ENCODE data around the gene PPP1R9A.

Gene PPP1R9A

GRCh38 chr7:95320651-95321050 is 413.3 kb downstream of the PPP1R9A start:
- no peak for DNase-seq (ENCODE audit: low read depth)

GRCh38 chr7:95321720-95322119 is 414.3 kb downstream of the PPP1R9A start:
- DNase-seq (ENCODE audit: low read depth): no peak

DNA sequence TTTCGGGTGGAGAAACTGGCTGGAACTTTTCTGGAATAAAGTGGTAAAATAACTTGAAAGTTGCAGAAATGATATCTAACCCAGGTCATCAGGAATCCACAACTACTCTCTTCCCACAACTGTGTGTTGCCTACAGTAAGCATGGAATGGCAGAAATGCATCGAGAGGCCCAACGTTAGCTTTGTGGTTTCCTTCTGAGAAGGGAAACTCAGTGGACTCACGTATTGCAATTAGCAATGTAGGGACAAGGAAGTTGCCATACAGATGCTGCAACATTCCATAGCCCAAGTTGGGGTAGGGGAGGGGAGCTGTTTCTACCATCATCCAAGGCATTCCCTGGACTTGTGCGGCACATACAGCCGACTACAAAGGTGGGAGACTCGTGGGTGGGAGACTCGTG is 415.0 kb downstream of the PPP1R9A start:
- no peak for DNase-seq (ENCODE audit: low read depth)

- DNase-seq (ENCODE audit: low read depth): no peak
Measured at GRCh38 chr7:95322854-95323253, 415.5 kb downstream of the PPP1R9A start.

DNA sequence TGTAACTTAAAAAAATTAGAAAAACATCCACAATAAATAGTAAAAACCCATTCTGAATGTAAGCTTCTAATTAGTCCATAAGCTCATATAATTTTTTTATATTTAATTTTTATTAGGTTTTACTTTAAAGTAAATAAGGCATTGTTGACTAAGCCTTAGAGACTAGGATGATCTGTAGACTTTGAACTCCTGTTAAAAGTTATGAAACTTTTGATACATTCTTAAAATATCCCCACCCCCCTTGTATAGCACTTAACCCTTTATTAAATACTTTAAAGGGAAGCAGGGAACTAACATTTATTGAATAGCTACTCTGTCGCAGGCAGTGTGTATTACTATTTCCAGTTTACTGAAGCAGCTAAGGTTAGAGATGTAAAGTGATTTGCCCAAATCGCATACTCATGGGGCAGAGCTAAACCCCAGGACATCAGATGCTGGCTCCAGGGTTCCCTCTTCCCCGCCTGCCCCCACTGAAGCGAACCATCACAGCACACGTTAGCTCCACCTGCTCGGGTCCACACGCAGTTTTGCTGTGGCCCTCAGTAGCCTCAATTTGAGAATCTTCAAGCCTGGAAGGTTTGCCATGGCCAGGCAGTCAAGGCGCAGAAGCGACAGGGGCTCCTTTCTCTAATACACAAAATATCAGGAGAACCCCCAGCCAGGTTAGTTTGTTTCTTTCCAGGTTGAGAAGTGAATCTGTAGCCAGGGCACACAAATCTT is 416.2 kb downstream of the PPP1R9A start:
- no peak for DNase-seq (ENCODE audit: low read depth)

GRCh38 chr7:95324431-95324830 is 417.0 kb downstream of the PPP1R9A start, which contains the start of gene PON1:
TSS of gene PON1 (minus strand) at chr7:95324532. CDS start at chr7:95324475, 57 bp downstream.
- DNase-seq (ENCODE audit: low read depth): no peak

GRCh38 chr7:95327356-95327755 is 420.0 kb downstream of the PPP1R9A start:
- no peak for DNase-seq (ENCODE audit: low read depth)

DNA sequence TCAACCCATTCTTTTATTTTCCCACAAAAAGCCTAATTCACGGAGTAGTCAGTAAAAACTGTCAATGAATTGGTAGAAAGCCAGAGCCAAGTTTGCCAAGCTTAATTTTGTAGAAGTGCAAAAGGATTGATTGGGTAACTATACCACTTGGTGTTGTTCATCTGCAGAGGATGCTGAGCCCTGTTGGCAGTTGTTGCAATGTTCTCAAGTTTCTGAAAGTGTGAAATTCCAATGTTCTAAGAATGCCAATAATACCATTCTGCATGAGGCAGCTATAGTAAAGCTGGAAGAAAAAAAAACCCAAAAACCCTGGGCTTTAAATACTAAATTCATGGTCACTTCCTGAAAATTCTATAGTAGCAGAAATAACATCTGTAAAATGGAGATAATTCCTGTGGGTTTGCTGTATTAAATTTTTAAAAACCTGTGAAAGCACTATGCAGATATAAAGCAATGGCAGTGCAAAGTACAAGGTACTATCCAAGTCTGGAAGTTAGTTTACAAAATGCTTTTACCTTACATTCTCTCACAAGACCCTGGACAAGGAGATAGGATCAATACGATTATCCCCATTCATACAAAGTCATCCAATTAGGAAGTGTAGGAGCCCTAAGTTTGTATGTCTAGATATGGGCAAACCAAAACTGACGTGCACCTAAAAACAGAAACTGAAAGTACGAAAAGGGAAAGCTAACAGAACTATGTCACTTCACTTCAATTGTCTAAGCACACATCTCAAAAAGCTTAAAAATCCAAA is 423.0 kb downstream of the PPP1R9A start:
- DNase-seq (ENCODE audit: low read depth): no peak

DNA sequence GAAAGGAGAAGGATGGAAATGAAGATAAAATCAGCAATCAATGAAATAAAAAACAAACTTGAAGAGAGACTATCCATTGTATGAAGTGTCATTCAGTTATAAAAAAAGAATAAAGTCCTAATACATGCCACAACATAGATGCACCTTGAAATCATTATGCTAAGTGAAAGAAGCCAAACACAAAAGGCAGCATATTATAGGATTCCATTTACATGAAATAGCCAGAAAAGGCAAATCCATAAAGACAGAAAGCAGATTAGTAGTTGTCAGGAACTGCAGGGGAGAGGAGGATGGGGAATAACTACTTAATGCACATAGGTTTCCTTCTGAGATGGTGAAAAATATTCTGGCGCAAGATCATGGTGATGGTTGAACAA is 423.6 kb downstream of the PPP1R9A start:
- no peak for DNase-seq (ENCODE audit: low read depth)

GRCh38 chr7:95334447-95334846 is 427.1 kb downstream of the PPP1R9A start:
- peak; percentile 16 for DNase-seq (ENCODE audit: low read depth)

DNA sequence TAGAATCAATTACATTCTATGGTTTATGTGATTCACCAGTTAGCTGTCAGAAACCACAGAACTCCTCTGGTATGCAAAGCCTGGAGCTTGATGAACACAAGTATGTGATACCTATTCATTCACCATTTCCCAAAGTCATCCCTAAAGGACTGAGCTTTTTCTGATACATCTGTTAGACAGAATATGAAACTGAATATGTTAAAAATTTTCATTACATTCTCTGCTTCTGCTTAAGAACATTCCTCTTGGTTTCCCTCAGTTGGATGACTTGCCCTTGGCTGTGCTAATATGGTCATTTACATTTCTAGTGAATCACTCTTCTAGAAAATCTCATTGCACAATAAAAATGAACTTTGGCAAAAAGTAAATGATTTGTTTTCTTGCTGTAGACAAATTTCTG is 427.7 kb downstream of the PPP1R9A start:
- peak; percentile 89 for DNase-seq (ENCODE audit: low read depth)

DNA sequence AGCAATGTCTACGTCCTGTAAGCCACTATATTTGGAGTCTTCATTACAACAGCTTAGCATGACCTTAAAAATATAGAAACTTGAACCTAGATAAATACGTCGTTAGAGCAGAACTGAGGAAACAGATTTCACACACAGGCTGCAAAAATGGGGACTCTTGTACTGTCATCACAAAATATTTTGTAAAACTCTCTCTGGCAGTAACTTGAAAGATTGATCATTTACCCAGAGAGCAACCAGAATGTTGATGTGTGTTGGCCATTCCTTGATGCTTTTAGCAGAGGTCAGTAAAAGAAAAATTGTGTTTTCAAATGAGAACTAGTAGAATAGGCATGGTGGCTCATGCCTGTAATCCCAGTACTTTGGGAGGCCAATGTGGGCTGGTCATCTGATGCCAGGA is 431.4 kb downstream of the PPP1R9A start:
- no peak for DNase-seq (ENCODE audit: low read depth)

DNA sequence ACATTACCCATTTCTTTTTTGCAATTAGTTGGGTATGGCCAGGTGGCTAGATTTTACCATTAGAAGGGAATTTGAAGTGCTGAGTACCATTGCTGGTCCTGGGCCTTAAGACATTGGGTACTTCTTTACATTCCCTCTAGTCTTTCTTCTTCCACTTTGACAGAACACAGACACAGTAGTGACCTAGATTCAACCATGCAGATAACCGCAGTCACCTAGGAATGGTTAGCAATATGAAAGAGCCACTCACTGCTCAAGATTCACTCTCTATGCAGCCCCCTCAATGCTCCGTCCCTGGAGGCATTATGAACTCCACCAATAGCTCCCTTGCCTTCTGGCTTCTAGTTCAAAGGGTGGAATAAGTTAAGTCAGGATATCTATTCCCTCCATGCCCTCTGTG is 433.1 kb downstream of the PPP1R9A start:
- DNase-seq (ENCODE audit: low read depth): no peak

DNA sequence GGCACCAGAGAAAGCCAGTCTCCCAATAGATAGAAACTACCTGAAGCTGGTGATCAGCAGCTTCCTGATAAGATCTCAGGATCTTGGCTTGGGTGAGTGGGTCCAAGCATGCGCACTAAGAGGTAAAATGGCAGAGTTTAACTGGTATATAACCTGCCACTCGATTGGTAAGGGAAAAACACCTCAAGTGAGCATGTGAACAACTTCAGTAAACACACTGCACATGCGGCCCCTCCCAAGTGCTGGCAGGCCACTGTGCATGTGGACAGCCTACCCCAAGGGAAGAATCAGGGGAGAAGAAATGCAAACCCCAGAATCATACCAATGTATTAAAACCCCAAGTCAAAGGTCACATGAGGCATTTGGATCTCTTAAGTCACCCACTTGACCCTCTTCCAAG is 434.6 kb downstream of the PPP1R9A start:
- no peak for DNase-seq (ENCODE audit: low read depth)

GRCh38 chr7:95342642-95343307 is 435.4 kb downstream of the PPP1R9A start:
- DNase-seq (ENCODE audit: low read depth): no peak
